Measurements from ENCODE around the gene ARL8A. TPM values are rescaled to one million over a fixed set of nuclear protein-coding genes. Genes with fewer than 3 reads are reported as not detected.
"Not testable (repeated sequence)": the region's sequence is repeated elsewhere in the genome, so short reads cannot be mapped to it uniquely, and the experiment has no call there.

ARL8A gene
- total RNA-seq, 1 donor = 63.6 TPM

GRCh38 chr1:202181586-202181985 is 37.0 kb upstream of the ARL8A start:
- H3K27me3 ChIP-seq (ENCODE audit: insufficient read depth, low read length) = no peaks in the 10 kb centered on the region
- no peak overlapping the region for H3K4me3 ChIP-seq (ENCODE audit: low read length)
- H3K9me3 ChIP-seq (ENCODE audit: low read depth, low read length) = no peaks in the 10 kb centered on the region
- H3K4me1 ChIP-seq (ENCODE audit: insufficient read depth, low read length) = peaks cover 4% of the 10 kb centered on the region

DNA sequence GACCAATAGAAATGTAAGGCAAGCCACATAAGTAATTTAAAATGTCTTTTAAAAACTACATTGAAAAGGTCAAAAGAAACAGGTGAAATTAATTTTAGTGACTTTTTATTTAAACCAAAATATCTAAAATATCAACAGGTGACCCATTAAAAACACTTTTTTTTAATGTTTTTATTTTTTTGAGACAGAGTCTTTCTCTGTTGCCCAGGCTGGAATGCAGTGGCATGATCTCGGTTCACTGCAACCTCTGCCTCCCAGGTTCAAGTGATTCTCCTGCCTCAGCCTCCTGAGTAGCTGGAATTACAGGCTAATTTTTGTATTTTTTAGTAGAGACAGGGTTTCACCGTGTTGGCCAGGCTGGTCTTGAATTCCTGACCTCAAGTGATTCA is 36.2 kb upstream of the ARL8A start:
- H3K27me3 ChIP-seq (ENCODE audit: insufficient read depth, low read length); H3K4me1 ChIP-seq (ENCODE audit: insufficient read depth, low read length); H3K4me3 ChIP-seq (ENCODE audit: low read length); H3K9me3 ChIP-seq (ENCODE audit: low read depth, low read length): not testable (repeated sequence)

DNA sequence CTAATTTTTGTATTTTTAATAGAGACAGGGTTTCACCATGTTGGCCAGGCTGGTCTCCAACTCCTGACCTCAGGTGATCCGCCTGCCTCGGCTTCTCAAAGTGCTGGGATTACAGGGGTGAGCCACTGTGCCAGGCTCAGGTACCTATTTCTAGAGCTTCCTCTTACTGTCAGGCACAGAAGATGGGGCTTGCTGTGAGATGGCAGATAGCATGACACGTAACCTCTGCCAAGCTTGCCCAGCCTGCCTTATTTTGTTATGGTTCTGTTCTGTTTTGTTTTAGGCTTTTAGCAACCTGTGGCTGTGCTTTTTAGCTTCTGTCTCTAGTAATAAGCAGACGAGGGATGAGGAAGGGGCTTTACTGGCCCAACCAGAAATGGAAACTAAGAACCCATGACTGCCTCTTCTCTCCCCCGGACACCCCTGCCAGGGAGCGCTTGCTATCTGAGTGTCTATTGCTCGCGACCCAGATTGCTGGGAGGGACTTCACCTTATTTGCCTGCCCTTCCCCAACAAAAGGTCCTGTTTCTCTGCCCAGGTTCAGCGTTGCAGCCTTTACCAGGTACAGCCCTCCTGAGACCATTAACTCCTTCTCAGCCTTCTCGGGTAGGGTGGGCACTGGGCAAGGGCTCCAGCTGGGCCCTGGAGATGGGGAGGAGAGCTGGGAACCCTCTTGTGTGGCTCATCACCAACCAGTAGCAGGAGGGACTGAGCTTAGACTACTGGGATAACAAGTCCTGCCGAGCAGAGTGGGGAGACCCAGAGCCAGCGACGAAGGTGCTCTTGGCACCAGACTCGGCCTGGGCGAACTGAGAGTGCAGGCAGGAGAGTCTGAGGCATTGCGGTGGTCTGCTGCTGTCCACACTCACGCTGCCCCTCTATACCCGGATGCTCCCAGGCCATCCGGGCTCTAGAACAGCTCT is 35.6 kb upstream of the ARL8A start:
- peaks cover 4% of the 10 kb centered on the region for H3K4me1 ChIP-seq (ENCODE audit: insufficient read depth, low read length)
- H3K4me3 ChIP-seq (ENCODE audit: low read length) = no peak overlapping the region
- no peaks in the 10 kb centered on the region for H3K9me3 ChIP-seq (ENCODE audit: low read depth, low read length)
- no peaks in the 10 kb centered on the region for H3K27me3 ChIP-seq (ENCODE audit: insufficient read depth, low read length)

GRCh38 chr1:202176949-202177927 is 32.7 kb upstream of the ARL8A start:
- Histone ChIP-seq H3K4me1 (ENCODE audit: insufficient read depth, low read length) (no peaks in the 10 kb centered on the region), H3K9me3 (ENCODE audit: low read depth, low read length) (no peaks in the 10 kb centered on the region), H3K4me3 (ENCODE audit: low read length) (no peak overlapping the region), H3K27me3 (ENCODE audit: insufficient read depth, low read length) (no peaks in the 10 kb centered on the region)

GRCh38 chr1:202173993-202174392 is 29.5 kb upstream of the ARL8A start:
- Histone ChIP-seq H3K4me1 (ENCODE audit: insufficient read depth, low read length) (no peaks in the 10 kb centered on the region), H3K4me3 (ENCODE audit: low read length) (no peak overlapping the region), H3K27me3 (ENCODE audit: insufficient read depth, low read length) (no peaks in the 10 kb centered on the region), H3K9me3 (ENCODE audit: low read depth, low read length) (no peaks in the 10 kb centered on the region)

GRCh38 chr1:202172015-202172355 is 27.4 kb upstream of the ARL8A start:
- no peaks in the 10 kb centered on the region for H3K9me3 ChIP-seq (ENCODE audit: low read depth, low read length)
- H3K4me1 ChIP-seq (ENCODE audit: insufficient read depth, low read length) = no peaks in the 10 kb centered on the region
- H3K4me3 ChIP-seq (ENCODE audit: low read length) = no peak overlapping the region
- H3K27me3 ChIP-seq (ENCODE audit: insufficient read depth, low read length) = no peaks in the 10 kb centered on the region

GRCh38 chr1:202171292-202172014 is 26.9 kb upstream of the ARL8A start:
- Histone ChIP-seq H3K4me1 (ENCODE audit: insufficient read depth, low read length) (no peaks in the 10 kb centered on the region), H3K4me3 (ENCODE audit: low read length) (no peak overlapping the region), H3K9me3 (ENCODE audit: low read depth, low read length) (no peaks in the 10 kb centered on the region), H3K27me3 (ENCODE audit: insufficient read depth, low read length) (no peaks in the 10 kb centered on the region)

GRCh38 chr1:202170726-202171125 is 26.2 kb upstream of the ARL8A start:
- peaks cover 7% of the 10 kb centered on the region for H3K4me1 ChIP-seq (ENCODE audit: insufficient read depth, low read length)
- H3K27me3 ChIP-seq (ENCODE audit: insufficient read depth, low read length) = no peaks in the 10 kb centered on the region
- no peaks in the 10 kb centered on the region for H3K9me3 ChIP-seq (ENCODE audit: low read depth, low read length)
- no peak overlapping the region for H3K4me3 ChIP-seq (ENCODE audit: low read length)

GRCh38 chr1:202168861-202169260 is 24.3 kb upstream of the ARL8A start:
- peaks cover 25% of the 10 kb centered on the region for H3K4me1 ChIP-seq (ENCODE audit: insufficient read depth, low read length)
- no peaks in the 10 kb centered on the region for H3K9me3 ChIP-seq (ENCODE audit: low read depth, low read length)
- H3K4me3 ChIP-seq (ENCODE audit: low read length) = no peak overlapping the region
- no peaks in the 10 kb centered on the region for H3K27me3 ChIP-seq (ENCODE audit: insufficient read depth, low read length)

GRCh38 chr1:202167708-202168415 is 23.3 kb upstream of the ARL8A start:
- Histone ChIP-seq H3K27me3 (ENCODE audit: insufficient read depth, low read length) (no peaks in the 10 kb centered on the region), H3K4me3 (ENCODE audit: low read length) (no peak overlapping the region), H3K9me3 (ENCODE audit: low read depth, low read length) (no peaks in the 10 kb centered on the region), H3K4me1 (ENCODE audit: insufficient read depth, low read length) (peaks cover 35% of the 10 kb centered on the region)

DNA sequence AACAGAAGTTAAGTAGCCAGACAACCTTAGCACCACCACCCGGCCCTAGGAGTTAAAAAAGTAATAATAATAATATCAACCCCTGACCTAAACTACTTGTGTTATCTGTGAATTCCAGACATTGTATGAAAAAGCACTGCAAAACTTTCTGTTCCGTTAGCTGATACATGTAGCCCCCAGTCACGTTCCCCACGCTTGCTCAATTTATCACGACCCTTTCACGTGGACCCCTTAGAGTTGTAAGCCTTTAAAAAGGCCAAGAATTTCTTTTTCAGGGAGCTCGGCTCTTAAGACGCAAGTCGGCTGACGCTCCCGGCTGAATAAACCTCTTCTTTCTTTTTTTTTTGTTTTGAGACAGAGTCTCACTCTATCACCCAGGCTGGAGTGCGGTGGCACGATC is 22.5 kb upstream of the ARL8A start:
- not testable (repeated sequence) for H3K27me3 ChIP-seq (ENCODE audit: insufficient read depth, low read length); H3K9me3 ChIP-seq (ENCODE audit: low read depth, low read length); H3K4me3 ChIP-seq (ENCODE audit: low read length)
- peaks cover 43% of the 10 kb centered on the region for H3K4me1 ChIP-seq (ENCODE audit: insufficient read depth, low read length)

DNA sequence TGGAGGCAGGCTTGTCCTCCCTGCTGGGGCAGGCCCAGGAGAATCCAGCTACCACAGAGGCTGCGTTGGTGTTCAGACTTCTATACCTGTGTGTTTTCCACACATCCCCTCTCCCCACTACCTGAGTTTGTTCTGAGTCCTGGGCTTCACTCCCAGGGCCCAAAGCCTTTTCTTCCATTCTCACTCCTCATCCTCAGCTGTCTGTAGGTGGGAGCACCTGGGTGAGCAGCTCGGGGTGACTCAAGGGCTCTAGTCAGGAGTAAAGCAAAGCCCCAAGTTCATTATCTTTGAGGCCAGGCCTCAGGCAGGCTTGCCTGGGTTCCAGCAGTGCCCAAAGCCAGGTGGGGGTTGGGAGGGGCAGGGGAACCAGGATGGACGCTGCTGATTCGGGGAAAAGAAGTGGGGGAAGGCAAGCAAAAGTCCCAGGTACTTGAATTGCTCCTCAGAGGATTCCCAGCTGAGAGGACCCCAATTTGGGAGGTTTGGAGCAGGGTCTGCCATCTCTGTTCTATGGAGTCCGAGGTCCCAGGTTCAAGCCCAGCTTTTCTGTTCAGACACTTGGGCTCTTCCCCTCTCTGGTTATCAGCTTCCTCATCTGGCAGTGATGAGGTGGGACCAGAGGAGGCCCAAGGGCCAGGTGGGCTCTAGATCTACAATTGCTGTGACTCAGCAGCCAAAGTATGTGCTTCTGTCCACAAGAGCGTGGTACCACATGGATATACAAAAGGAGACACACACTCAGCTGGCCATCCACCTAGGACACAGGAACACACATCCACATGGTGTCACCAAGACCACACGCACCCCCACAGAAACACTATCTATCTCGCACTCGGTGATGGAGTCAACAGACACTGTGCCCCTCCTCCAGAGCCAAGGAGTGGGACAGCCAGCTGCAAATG is 21.7 kb upstream of the ARL8A start:
- Histone ChIP-seq H3K4me3 (ENCODE audit: low read length) (no peak overlapping the region), H3K27me3 (ENCODE audit: insufficient read depth, low read length) (no peaks in the 10 kb centered on the region)

DNA sequence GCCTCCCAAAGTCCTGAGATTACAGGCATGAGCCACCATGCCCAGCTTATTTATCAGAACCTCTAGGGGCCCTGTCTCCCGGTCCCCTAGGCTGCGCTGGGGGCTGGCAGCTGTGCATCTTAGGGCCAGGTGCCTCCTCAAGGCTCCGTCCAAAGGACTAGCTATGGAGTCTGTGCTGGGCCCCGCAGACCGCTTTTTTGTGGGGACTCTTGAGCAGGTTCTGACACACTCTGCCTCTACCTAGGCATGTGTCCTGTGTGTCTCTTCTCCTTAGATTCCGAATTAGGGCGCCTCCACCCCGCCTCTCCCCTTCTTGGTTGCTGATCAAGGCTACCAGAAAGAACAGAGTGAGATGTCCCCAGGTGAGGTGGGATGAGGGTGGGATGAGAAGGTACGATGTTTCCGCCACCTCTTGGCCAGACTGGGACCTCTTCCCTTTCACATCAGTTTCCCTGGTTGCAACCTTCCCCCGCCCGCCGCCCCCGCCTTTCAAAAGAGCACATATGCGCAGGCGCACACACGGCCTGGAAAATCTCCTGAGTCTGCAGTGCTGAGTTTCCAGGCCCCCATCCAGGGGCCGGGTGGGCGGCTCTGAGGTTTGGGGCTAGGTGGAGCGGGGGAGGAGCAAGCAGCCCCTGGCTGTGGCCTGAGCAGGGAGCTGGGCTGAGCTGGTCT is 20.9 kb upstream of the ARL8A start:
- no peaks in the 10 kb centered on the region for H3K27me3 ChIP-seq (ENCODE audit: insufficient read depth, low read length)
- H3K9me3 ChIP-seq (ENCODE audit: low read depth, low read length) = no peaks in the 10 kb centered on the region
- H3K4me3 ChIP-seq (ENCODE audit: low read length) = no peak overlapping the region
- H3K4me1 ChIP-seq (ENCODE audit: insufficient read depth, low read length) = peaks cover 60% of the 10 kb centered on the region

More for the DNA sequence above, 21.7 kb upstream of the ARL8A start:
- H3K9me3 ChIP-seq (ENCODE audit: low read depth, low read length) = no peaks in the 10 kb centered on the region
- peaks cover 52% of the 10 kb centered on the region for H3K4me1 ChIP-seq (ENCODE audit: insufficient read depth, low read length)

Measured in mononuclear cell (primary cell).